IMR-90 (cell line): ENCODE measurements around the gene PARP11. TPM values are rescaled to one million over a fixed set of nuclear protein-coding genes. Genes with fewer than 3 reads are reported as not detected.

ENCODE experiments used
- ATAC-seq: fragments of 200-7000 bp; cut with Tn5 transposase; 2 replicates; pipeline ENCODE4 v1.9.1; 2020; ENCODE audit warnings: low read depth, mild to moderate bottlenecking, moderate library complexity
- BruUV-seq: library from RNA; stranded (reverse); fragments of 400-500 nt; replicated peaks from 2 replicates; lab custom pipeline; 2021; lab: Mats Ljungman, UMichigan
- CTCF ChIA-PET: fragments of 300-600 bp; formaldehyde crosslinking; extraction: SDS; loops from one replicate; lab custom pipeline; 2021; ENCODE audit warnings: antibody characterized with exemption; lab: Yijun Ruan, JAX
- POLR2A ChIA-PET: fragments of 300-600 bp; sonication (Branson Sonifier 250); formaldehyde crosslinking; loops from one replicate; lab custom pipeline; 2022; ENCODE audit warnings: antibody characterized with exemption; ENCODE audit not compliant: unreplicated experiment; lab: Charles Lee
- DNase-seq: peaks from one replicate; pipeline ENCODE4 v3.0.0; 2013
- H2AFZ ChIP-seq: replicated peaks from 2 replicates; pipeline ENCODE3; 2013; ENCODE audit warnings: low read length, mild to moderate bottlenecking; ENCODE audit not compliant: poor library complexity
- H2AK5ac ChIP-seq: 2 replicates; pipeline ENCODE4 v1.6.1; 2013; ENCODE audit warnings: low read depth, low read length, inconsistent platforms
- H2AK9ac ChIP-seq: replicated peaks from 2 replicates; pipeline ENCODE3; 2013; ENCODE audit warnings: mild to moderate bottlenecking, low read depth, low read length, moderate library complexity; ENCODE audit not compliant: poor library complexity
- H2BK120ac ChIP-seq: 2 replicates; pipeline ENCODE4 v1.6.1; 2013; ENCODE audit warnings: low read depth, low read length, inconsistent platforms
- H2BK15ac ChIP-seq: 3 replicates; pipeline ENCODE4 v1.6.1; 2013; ENCODE audit warnings: low read depth, low read length, inconsistent platforms
- H2BK20ac ChIP-seq: 2 replicates; pipeline ENCODE4 v1.6.1; 2013; ENCODE audit warnings: low read depth, mild to moderate bottlenecking, inconsistent platforms, low read length, moderate library complexity
- H2BK5ac ChIP-seq: 2 replicates; pipeline ENCODE4 v1.6.1; 2013; ENCODE audit warnings: mild to moderate bottlenecking, low read depth, low read length, inconsistent platforms; ENCODE audit not compliant: poor library complexity, severe bottlenecking
- H3K14ac ChIP-seq: replicated peaks from 2 replicates; pipeline ENCODE4 v1.6.1; 2013; ENCODE audit warnings: low read depth, low read length, inconsistent platforms
- H3K18ac ChIP-seq: 2 replicates; pipeline ENCODE4 v1.6.1; 2013; ENCODE audit warnings: low read depth, low read length, control low read depth
- H3K23ac ChIP-seq: 2 replicates; pipeline ENCODE4 v1.6.1; 2013; ENCODE audit warnings: low read depth, low read length, inconsistent platforms
- H3K27ac ChIP-seq: 2 replicates; pipeline ENCODE4 v1.5.1; 2013; ENCODE audit warnings: mild to moderate bottlenecking, control low read depth, low read length; ENCODE audit not compliant: insufficient read depth
- H3K27me3 ChIP-seq: 2 replicates; pipeline ENCODE4 v1.6.1; 2013; ENCODE audit warnings: low read length; ENCODE audit not compliant: control insufficient read depth, insufficient read depth
- H3K36me3 ChIP-seq: 2 replicates; pipeline ENCODE4 v1.6.1; 2013; ENCODE audit warnings: low read length, mixed read lengths; ENCODE audit not compliant: control insufficient read depth, insufficient read depth
- H3K4ac ChIP-seq: 2 replicates; pipeline ENCODE4 v1.6.1; 2013; ENCODE audit warnings: low read depth, low read length, inconsistent platforms
- H3K4me1 ChIP-seq: 2 replicates; pipeline ENCODE4 v1.6.1; 2013; ENCODE audit warnings: low read length, mixed read lengths; ENCODE audit not compliant: control insufficient read depth, insufficient read depth
- H3K4me2 ChIP-seq: 2 replicates; pipeline ENCODE4 v1.6.1; 2013; ENCODE audit warnings: low read depth, mild to moderate bottlenecking, control low read depth, low read length, moderate library complexity
- H3K4me3 ChIP-seq: 2 replicates; pipeline ENCODE4 v1.5.1; 2013; ENCODE audit warnings: low read depth, mild to moderate bottlenecking, control low read depth, low read length, moderate library complexity; ENCODE audit not compliant: insufficient read depth
- H3K56ac ChIP-seq: 2 replicates; pipeline ENCODE4 v1.6.1; 2013; ENCODE audit warnings: low read length, inconsistent platforms; ENCODE audit not compliant: insufficient read depth; ENCODE audit errors: extremely low read depth
- H3K79me1 ChIP-seq, 2 experiments: 2 replicates each; pipeline ENCODE4 v1.6.1; 2013; ENCODE audit warnings: low read length in 2 of 2, inconsistent platforms in 1 of 2, low read depth in 1 of 2
- H3K9ac ChIP-seq: 2 replicates; pipeline ENCODE4 v1.6.1; 2013; ENCODE audit warnings: low read depth, low read length, control low read depth
- H3K9me1 ChIP-seq: 2 replicates; pipeline ENCODE4 v1.6.1; 2013; ENCODE audit warnings: low read length, inconsistent platforms; ENCODE audit not compliant: insufficient read depth
- H3K9me3 ChIP-seq: 2 replicates; pipeline ENCODE4 v1.6.1; 2013; ENCODE audit warnings: low read length; ENCODE audit not compliant: control insufficient read depth, insufficient read depth
- H4K20me1 ChIP-seq: 2 replicates; pipeline ENCODE4 v1.6.1; 2013; ENCODE audit warnings: low read length, inconsistent platforms; ENCODE audit not compliant: insufficient read depth
- H4K5ac ChIP-seq: 2 replicates; pipeline ENCODE4 v1.6.1; 2013; ENCODE audit warnings: mild to moderate bottlenecking, low read depth, low read length, control low read depth
- H4K8ac ChIP-seq, 2 experiments: 2 replicates each; pipeline ENCODE4 v1.6.1; 2013; ENCODE audit warnings: low read depth in 2 of 2, low read length in 2 of 2, control low read depth in 1 of 2, inconsistent platforms in 1 of 2
- H4K91ac ChIP-seq: 2 replicates; pipeline ENCODE4 v1.6.1; 2013; ENCODE audit warnings: low read depth, low read length, inconsistent platforms; ENCODE audit not compliant: insufficient read depth
- BHLHE40 ChIP-seq: fragments of 150-350 bp; IDR thresholded peaks from 2 replicates; pipeline ENCODE4 v1.6.1; 2016; ENCODE audit warnings: mild to moderate bottlenecking, low read depth, low read length
- CEBPB ChIP-seq: IDR thresholded peaks from 2 replicates; pipeline ENCODE4 v1.6.1; 2012; ENCODE audit warnings: low read depth, low read length, improper control_type of control experiment
- CHD1 ChIP-seq: IDR thresholded peaks from 2 replicates; pipeline ENCODE4 v1.6.1; 2012; ENCODE audit warnings: low read depth, low read length, improper control_type of control experiment
- FOS ChIP-seq: fragments of 150-350 bp; IDR thresholded peaks from 2 replicates; pipeline ENCODE4 v1.6.1; 2016; ENCODE audit warnings: low read depth, low read length
- MAFK ChIP-seq: IDR thresholded peaks from 2 replicates; pipeline ENCODE4 v1.6.1; 2012; ENCODE audit warnings: low read depth, low read length, improper control_type of control experiment
- MAZ ChIP-seq: IDR thresholded peaks from 2 replicates; pipeline ENCODE4 v1.6.1; 2012; ENCODE audit warnings: low read depth, mild to moderate bottlenecking, low read length, improper control_type of control experiment, moderate library complexity, borderline replicate concordance
- MXI1 ChIP-seq: IDR thresholded peaks from 2 replicates; pipeline ENCODE4 v1.6.1; 2012; ENCODE audit warnings: low read depth, mild to moderate bottlenecking, low read length, moderate library complexity, borderline replicate concordance
- NFE2L2 ChIP-seq: fragments of 150-350 bp; IDR thresholded peaks from 2 replicates; pipeline ENCODE4 v1.6.1; 2016; ENCODE audit warnings: low read depth, mild to moderate bottlenecking, low read length
- POLR2A ChIP-seq: IDR thresholded peaks from 2 replicates; pipeline ENCODE4 v1.6.1; 2012; ENCODE audit warnings: mild to moderate bottlenecking, low read depth, low read length
- RAD21 ChIP-seq: IDR thresholded peaks from 2 replicates; pipeline ENCODE4 v1.6.1; 2012; ENCODE audit warnings: low read length, improper control_type of control experiment
- RCOR1 ChIP-seq: IDR thresholded peaks from 2 replicates; pipeline ENCODE4 v1.6.1; 2012; ENCODE audit warnings: mild to moderate bottlenecking, low read length, improper control_type of control experiment; ENCODE audit not compliant: insufficient replicate concordance
- RFX5 ChIP-seq: IDR thresholded peaks from 2 replicates; pipeline ENCODE4 v1.8.0; 2012; ENCODE audit warnings: low read depth, mild to moderate bottlenecking, low read length, moderate library complexity
- SMC3 ChIP-seq: fragments of 150-350 bp; IDR thresholded peaks from 2 replicates; pipeline ENCODE4 v1.6.1; 2016; ENCODE audit warnings: low read depth, mild to moderate bottlenecking, antibody characterized with exemption, low read length, moderate library complexity
- dilution Hi-C: fragments of 300-500 bp; cut with HindIII; formaldehyde crosslinking; loops from one replicate; pipeline ENCODE4 v1.14.3; 2018; ENCODE audit warnings: low sequenced_read_pairs; ENCODE audit not compliant: unreplicated experiment
- in situ Hi-C: fragments of 300-500 bp; cut with MboI; formaldehyde crosslinking; loops from 3 replicates; pipeline ENCODE4 v1.14.3; 2019; ENCODE audit warnings: low sequenced_read_pairs, inconsistent platforms, mixed read lengths
- intact Hi-C: fragments of 100-400 bp; cut with micrococcal nuclease; formaldehyde crosslinking; loops from 2 replicates; pipeline ENCODE4 v1.10.0; 2022
- polyA plus RNA-seq, 3 experiments: library from polyadenylated mRNA; depleted of rRNA; stranded (reverse); fragments of >200 nt; gene quantifications; 2 replicates each; pipeline ENCODE4 v1.2.3, GENCODE V29; 2012; ENCODE audit warnings: low replicate concordance in 1 of 3
- total RNA-seq: library from RNA; depleted of rRNA; stranded (reverse); fragments of >200 nt; gene quantifications from 2 replicates; pipeline ENCODE4 v1.2.3, GENCODE V29; 2012
- TF ChIP-seq, protein P1 (sequence below): fragments of 150-350 bp; IDR thresholded peaks from 2 replicates; pipeline ENCODE4 v1.6.1; 2017; ENCODE audit warnings: mild to moderate bottlenecking, antibody characterized with exemption, low read length, low read depth
- TF ChIP-seq, protein P2 (sequence below): conservative IDR thresholded peaks from 2 replicates; pipeline ENCODE4 v1.5.1; 2012; ENCODE audit warnings: mild to moderate bottlenecking, low read depth, low read length, improper control_type of control experiment
- TF ChIP-seq, protein P3 (sequence below): fragments of 150-350 bp; IDR thresholded peaks from 2 replicates; pipeline ENCODE4 v1.6.1; 2016; ENCODE audit warnings: low read depth, mild to moderate bottlenecking, low read length, moderate library complexity, borderline replicate concordance

The PARP11 gene
- total and polyA plus RNA-seq, 2 of the 4 experiments (the other 2 are of a cell fraction) = 1.8 to 3.0 TPM

DNA sequence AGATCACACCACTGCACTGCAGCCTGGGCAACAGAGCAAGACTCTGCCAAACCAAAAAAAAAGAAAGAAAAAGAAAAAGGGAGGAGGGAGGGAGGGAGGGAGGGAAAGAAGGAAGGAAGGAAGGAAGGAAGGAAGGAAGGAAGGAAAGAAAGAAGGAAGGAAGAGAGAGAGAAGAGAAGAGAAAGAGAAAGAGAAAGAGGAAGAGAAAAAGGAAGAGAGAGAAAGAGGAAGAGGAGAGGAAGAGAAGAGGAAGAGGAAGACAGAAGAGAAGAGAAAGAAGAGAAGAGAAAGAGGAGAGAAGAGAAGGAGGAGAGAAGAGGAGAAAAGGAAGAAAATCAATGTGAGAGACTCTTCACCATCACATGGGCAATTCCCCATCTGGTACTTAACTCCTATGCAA lies 62.7 kb downstream of the PARP11 start:
- Histone ChIP-seq H3K18ac (no peak overlapping the region), H4K20me1 (no peaks in the 10 kb centered on the region), H3K4me3 (no peak overlapping the region), H3K27ac (no peak overlapping the region), H3K9me1 (no peaks in the 10 kb centered on the region), H3K4me1 (no peaks in the 10 kb centered on the region), H3K79me1 (no peaks in the 10 kb centered on the region), H3K23ac (no peak overlapping the region), H2BK15ac (no peak overlapping the region), H4K8ac (no peak overlapping the region), H2AK5ac (no peak overlapping the region), H3K56ac (no peak overlapping the region), H2AK9ac (no peak overlapping the region), H3K14ac (no peak overlapping the region), H2BK20ac (no peak overlapping the region), H2AFZ (no peak overlapping the region), H3K4ac (no peak overlapping the region), H3K36me3 (no peaks in the 10 kb centered on the region), H2BK5ac (no peak overlapping the region), H3K9ac (no peak overlapping the region), H3K9me3 (no peaks in the 10 kb centered on the region), H2BK120ac (no peak overlapping the region), H4K91ac (no peak overlapping the region), H4K5ac (no peak overlapping the region), H3K27me3 (no peaks in the 10 kb centered on the region), H3K4me2 (no peak overlapping the region)
- DNase-seq = no peak
- no TSS peak for BruUV-seq
- in situ Hi-C loops = no loop called here
- no peak for ATAC-seq
- intact Hi-C loops = no loop called here
- dilution Hi-C loops = no loop called here
- CTCF ChIA-PET = interaction anchor here (0.5 kb wide), 1 partner anchor 791 kb away, joined by 3 read pairs; no protein-coding TSS in a partner anchor
- POLR2A ChIA-PET = no interaction called here
- TF ChIP-seq, protein P1, sequence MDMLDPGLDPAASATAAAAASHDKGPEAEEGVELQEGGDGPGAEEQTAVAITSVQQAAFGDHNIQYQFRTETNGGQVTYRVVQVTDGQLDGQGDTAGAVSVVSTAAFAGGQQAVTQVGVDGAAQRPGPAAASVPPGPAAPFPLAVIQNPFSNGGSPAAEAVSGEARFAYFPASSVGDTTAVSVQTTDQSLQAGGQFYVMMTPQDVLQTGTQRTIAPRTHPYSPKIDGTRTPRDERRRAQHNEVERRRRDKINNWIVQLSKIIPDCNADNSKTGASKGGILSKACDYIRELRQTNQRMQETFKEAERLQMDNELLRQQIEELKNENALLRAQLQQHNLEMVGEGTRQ = no peak
- TF ChIP-seq RCOR1 = no peak
- no peak for TF ChIP-seq MAZ
- TF ChIP-seq, protein P2, sequence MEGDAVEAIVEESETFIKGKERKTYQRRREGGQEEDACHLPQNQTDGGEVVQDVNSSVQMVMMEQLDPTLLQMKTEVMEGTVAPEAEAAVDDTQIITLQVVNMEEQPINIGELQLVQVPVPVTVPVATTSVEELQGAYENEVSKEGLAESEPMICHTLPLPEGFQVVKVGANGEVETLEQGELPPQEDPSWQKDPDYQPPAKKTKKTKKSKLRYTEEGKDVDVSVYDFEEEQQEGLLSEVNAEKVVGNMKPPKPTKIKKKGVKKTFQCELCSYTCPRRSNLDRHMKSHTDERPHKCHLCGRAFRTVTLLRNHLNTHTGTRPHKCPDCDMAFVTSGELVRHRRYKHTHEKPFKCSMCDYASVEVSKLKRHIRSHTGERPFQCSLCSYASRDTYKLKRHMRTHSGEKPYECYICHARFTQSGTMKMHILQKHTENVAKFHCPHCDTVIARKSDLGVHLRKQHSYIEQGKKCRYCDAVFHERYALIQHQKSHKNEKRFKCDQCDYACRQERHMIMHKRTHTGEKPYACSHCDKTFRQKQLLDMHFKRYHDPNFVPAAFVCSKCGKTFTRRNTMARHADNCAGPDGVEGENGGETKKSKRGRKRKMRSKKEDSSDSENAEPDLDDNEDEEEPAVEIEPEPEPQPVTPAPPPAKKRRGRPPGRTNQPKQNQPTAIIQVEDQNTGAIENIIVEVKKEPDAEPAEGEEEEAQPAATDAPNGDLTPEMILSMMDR = no peak
- no peak for TF ChIP-seq POLR2A
- no peak for TF ChIP-seq MAFK
- TF ChIP-seq, protein P3, sequence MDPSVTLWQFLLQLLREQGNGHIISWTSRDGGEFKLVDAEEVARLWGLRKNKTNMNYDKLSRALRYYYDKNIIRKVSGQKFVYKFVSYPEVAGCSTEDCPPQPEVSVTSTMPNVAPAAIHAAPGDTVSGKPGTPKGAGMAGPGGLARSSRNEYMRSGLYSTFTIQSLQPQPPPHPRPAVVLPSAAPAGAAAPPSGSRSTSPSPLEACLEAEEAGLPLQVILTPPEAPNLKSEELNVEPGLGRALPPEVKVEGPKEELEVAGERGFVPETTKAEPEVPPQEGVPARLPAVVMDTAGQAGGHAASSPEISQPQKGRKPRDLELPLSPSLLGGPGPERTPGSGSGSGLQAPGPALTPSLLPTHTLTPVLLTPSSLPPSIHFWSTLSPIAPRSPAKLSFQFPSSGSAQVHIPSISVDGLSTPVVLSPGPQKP = no peak
- TF ChIP-seq BHLHE40 = no peak
- TF ChIP-seq CHD1 = no peak
- TF ChIP-seq FOS = no peak
- no peak for TF ChIP-seq CEBPB
- no peak for TF ChIP-seq SMC3
- no peak for TF ChIP-seq NFE2L2
- no peak for TF ChIP-seq RAD21
- no peak for TF ChIP-seq MXI1
- no peak for TF ChIP-seq RFX5
